SHP77 (cell line): ENCODE results near the gene AKR1E2.
A peak's percentile ranks its signal among the peaks of the same experiment; 100 is the strongest.

Source experiments
- DNase-seq, 2 experiments: peaks; one replicate each; lab custom pipeline; 2025; lab: John Stamatoyannopoulos, UW

Gene AKR1E2

GRCh38 chr10:4845766-4846165 lies 19.8 kb downstream of the AKR1E2 start:
- no peak for DNase-seq

GRCh38 chr10:4846775-4847174 lies 20.8 kb downstream of the AKR1E2 start:
- DNase-seq: no peak

- DNase-seq: no peak
Measured at GRCh38 chr10:4847561-4848355, 21.8 kb downstream of the AKR1E2 start.

GRCh38 chr10:4848356-4849041 lies 22.5 kb downstream of the AKR1E2 start:
- DNase-seq: no peak

GRCh38 chr10:4849042-4849402 lies 23.0 kb downstream of the AKR1E2 start:
- no peak for DNase-seq

- DNase-seq: peak; percentile 87 to 90
Measured at GRCh38 chr10:4849555-4850242, 23.7 kb downstream of the AKR1E2 start.

- DNase-seq: peak in 1 of 2 experiments; percentile 68
Measured at GRCh38 chr10:4850397-4850796, 24.4 kb downstream of the AKR1E2 start.

GRCh38 chr10:4851176-4851575 lies 25.2 kb downstream of the AKR1E2 start:
- no peak for DNase-seq

- DNase-seq: peak; percentile 8 to 21
Measured at GRCh38 chr10:4851846-4852245, 25.8 kb downstream of the AKR1E2 start.

GRCh38 chr10:4865945-4866661 lies 40.1 kb downstream of the AKR1E2 start:
- no peak for DNase-seq

GRCh38 chr10:4867109-4867519 lies 41.1 kb downstream of the AKR1E2 start:
- no peak for DNase-seq

GRCh38 chr10:4867520-4868356 lies 41.7 kb downstream of the AKR1E2 start:
- DNase-seq: no peak

- DNase-seq: no peak
Measured at GRCh38 chr10:4868357-4868657, 42.3 kb downstream of the AKR1E2 start.

- no peak for DNase-seq
Measured at GRCh38 chr10:4882704-4883078, 56.7 kb downstream of the AKR1E2 start.

- DNase-seq: no peak
Measured at GRCh38 chr10:4883079-4883739, 57.2 kb downstream of the AKR1E2 start.

- DNase-seq: no peak
Measured at GRCh38 chr10:4885162-4885561, 59.2 kb downstream of the AKR1E2 start.

- no peak for DNase-seq
Measured at GRCh38 chr10:4887501-4887900, 61.5 kb downstream of the AKR1E2 start.

GRCh38 chr10:4888236-4888635 lies 62.2 kb downstream of the AKR1E2 start:
- no peak for DNase-seq

GRCh38 chr10:4889959-4890358 lies 64.0 kb downstream of the AKR1E2 start:
- no peak for DNase-seq

GRCh38 chr10:4892681-4893080 lies 66.7 kb downstream of the AKR1E2 start:
- no peak for DNase-seq

- no peak for DNase-seq
Measured at GRCh38 chr10:4894335-4894734, 68.3 kb downstream of the AKR1E2 start.
